ENCODE results near the gene DBT.

GRCh38 chr1:100141192-100141591, 108.4 kb downstream of the DBT start:
- TF ChIP-seq CTCF (IDR thresholded peaks at IDR 0.05; ENCODE audit: low read depth, low read length) (no peak), MAX (IDR thresholded peaks at IDR 0.05; ENCODE audit: low read depth, low read length) (no peak)

Measured in NB4 (cell line).